Dermis blood vessel endothelial cell (primary cell): ENCODE data around the gene SMAD3. TPM values are rescaled to one million over a fixed set of nuclear protein-coding genes. Genes with fewer than 3 reads are reported as not detected.
"Not testable (repeated sequence)": the region's sequence is repeated elsewhere in the genome, so short reads cannot be mapped to it uniquely, and the experiment has no call there.

Source experiments
- DNase-seq: peaks from one replicate; pipeline ENCODE4 v3.0.0; 2010
- total RNA-seq: library from RNA; depleted of rRNA; stranded (reverse); fragments of >200 nt; gene quantifications from 2 replicates; pipeline ENCODE4 v1.2.3, GENCODE V29; 2014

SMAD3 gene
- total RNA-seq, 1 donor from 2014 or later = 16.5 TPM

DNA sequence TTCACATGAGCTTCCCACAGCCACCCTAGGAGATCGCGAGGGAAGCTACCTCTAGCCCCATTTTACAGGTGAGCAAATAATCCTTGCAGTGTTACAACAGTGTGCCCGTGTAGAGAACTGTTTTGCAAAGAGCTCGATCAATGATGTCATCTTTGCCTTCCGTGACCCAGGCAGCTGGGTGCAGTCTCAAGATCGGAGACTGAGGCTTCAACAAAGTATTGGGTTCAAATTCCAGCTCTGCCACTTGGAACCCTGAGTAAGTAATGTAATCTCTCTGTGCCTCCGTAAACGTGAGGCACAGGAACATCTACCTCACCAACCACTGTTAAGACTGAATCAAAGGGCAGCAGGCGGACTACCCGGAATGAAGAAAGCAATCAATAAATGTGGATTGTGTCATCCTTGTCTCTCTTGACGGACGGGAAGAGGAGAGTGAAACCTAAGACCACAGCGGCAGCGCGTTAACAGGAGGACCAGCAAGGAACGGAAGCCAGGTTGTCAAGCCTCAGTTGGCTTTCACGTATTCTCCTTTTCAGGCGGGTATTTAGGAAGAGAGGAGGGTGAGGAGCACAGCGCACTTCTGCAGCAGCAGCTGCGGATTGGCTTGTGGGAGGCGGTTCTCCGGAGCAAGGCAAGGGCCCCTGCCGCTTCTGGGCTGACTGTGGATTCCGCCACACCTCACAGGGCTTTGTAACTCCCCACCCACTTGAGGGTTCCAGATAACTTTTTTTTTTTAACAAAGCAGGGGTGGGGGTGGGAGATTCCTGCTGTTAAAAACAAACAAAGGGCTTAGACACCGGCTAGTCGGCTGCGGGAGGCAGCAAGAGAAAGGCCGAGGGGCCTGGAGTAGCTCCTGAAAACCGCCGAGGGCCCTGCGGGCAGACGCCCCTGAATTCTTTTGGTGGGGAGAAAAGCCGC is 1.5 kb upstream of the SMAD3 start:
- DNase-seq = no peak

DNA sequence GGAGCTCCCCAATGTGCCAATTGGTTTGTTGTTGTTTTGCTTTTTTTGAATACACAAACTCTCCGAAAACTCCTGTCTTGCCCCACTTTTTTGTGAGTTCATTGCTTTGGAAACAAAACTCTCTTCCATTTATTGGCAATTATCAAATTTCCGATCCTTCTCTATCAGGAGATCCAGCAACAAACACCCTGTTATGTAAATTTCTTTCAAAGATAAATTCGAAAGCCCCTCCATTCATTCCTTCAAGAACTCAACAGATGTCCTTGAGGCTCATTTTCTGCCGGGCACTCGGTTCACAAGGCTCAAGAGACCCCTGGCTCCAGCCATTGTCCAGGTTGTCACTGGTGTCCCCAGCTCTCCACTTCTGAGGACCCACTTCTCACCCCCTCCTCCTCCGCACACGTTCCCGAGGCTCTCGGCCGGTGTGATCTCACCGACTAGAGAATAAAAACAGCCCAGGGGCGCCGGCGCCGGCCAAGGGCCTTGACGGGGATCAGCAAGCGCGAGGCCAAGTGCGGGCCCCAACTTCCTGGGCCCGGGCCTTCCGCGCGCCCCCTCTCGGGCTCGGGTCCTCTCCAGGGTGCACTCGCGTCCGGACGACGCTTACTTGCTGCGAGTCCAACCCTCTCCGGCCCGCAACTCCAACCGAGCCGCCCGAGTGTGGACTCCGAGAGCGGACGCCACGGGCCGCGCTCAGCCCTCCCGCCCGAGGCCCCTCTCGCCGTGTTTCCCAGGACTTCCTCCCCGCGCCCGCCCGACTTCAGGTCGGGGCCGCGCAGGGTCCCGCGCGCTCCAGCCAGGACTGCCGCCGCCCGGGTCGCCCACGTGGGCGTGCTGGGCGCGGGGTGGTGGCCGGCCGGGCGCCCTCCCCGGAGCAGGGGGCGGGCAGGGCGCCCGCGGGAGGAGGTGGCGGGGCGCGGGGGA is 533 bp upstream of the SMAD3 start:
- DNase-seq = peak; percentile 59

DNA sequence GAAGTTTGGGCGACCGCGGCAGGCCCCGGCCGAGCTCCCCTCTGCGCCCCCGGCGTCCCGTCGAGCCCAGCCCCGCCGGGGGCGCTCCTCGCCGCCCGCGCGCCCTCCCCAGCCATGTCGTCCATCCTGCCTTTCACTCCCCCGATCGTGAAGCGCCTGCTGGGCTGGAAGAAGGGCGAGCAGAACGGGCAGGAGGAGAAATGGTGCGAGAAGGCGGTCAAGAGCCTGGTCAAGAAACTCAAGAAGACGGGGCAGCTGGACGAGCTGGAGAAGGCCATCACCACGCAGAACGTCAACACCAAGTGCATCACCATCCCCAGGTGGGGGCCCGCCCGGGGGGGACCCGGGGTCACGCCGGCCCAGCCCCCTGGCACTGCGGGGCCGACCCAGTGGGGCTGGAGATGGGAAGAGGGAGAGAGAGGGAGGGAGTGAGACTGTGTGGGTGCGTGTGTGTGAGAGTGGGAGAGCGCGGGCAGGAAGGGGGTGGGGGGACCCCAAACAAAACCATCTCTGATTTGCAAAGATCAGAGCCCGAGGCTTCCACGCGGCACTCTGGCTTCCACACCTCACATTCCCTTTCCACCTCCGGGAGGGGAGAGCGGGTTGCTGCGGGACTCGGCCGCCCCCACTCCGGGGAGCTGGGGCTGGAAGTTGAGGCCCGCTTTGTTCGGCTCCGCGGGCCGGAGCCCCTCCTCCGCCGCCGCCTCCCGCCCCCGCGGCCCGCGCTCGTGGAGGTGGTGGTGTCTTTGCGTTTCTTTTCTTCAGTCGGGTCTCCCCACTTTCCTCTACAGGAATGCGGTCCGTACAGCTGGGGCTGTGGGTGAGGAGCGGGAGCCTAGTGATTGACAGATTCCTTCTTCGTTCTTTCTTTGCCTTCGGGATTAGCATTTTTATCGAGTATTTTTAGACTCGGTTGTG is 898 bp downstream of the SMAD3 start:
- peak; percentile 52 for DNase-seq

DNA sequence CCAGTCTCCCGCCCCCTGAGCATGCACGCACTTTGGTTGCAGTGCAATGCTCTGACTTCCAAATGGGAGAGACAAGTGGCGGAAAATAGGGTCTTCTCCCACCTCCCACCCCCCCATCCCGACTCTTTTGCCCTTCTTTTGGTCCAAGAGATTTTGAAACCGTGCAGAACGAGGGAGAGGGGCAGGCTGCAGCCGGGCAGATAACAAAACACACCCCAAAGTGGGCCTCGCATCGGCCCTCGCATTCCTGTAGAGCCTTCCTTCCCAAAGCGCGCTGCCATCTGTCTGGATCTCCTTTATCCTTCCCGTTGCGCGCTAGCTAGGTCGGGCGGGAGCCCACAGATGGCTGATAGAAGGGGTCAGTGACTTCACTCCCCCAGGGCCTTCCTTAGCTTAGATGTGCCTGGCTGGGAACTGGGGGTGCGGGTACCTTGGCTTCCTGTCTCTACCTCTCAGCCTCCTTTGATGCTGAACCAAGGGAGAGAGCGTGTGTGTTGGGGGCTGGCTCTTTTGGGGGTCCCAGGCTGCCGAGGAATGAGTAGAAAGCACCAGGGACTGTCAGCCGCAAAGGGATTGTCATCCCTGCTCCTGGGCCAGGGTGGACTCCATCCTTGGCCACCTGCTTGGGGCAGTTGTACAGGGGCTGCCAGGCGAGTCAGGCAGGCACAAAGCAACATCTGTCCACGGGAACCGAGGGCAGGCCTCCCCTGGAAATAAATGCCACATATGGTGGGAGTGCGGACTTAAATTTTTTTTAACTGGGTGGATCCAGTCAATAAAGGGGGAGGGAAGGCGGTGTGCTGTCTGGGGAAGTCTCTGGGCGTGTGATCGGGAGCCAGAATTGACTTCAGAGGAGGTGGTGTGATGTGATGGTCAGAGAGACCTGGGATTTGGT is 1.8 kb downstream of the SMAD3 start:
- DNase-seq = peak; percentile 46

GRCh38 chr15:67067930-67068551 is 2.6 kb downstream of the SMAD3 start:
- DNase-seq = no peak

DNA sequence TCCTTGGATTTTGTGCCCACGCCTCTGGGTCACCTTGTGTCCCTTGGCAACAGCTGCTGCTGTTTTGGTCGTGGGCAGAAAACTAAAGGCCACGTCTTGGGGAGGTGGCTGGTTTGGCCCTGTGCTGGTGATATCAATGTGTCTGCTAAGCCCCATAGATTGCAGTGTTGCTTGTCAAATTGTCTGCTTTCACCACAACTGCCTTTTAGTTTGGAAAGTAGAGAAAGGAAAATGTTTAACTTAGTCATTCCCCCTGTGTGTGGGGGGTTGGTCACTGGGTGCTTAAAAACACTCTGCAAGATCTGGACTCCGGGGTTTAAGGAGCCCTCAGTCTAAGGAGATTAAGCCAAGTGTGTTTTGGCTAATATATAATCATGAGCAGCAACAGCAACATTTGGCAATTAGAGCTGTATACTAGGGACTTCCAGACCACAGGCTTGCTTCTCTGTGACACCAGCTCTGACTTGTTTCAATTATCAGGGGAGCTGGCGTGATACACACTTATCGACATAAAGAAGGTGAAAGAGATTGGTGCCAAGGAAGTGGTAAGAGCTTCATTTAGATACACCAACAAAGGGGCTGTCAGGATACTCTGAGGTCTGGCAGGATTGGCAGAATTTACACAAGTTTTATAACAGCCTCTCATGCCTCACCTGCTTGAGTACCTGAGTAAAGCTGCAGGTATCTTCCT is 3.5 kb downstream of the SMAD3 start:
- no peak for DNase-seq

GRCh38 chr15:67070150-67070549 is 4.7 kb downstream of the SMAD3 start:
- DNase-seq = peak; percentile 71

- no peak for DNase-seq
Measured at GRCh38 chr15:67070892-67071664, 5.7 kb downstream of the SMAD3 start.

- DNase-seq = no peak
Measured at GRCh38 chr15:67072442-67072841, 7.0 kb downstream of the SMAD3 start.

DNA sequence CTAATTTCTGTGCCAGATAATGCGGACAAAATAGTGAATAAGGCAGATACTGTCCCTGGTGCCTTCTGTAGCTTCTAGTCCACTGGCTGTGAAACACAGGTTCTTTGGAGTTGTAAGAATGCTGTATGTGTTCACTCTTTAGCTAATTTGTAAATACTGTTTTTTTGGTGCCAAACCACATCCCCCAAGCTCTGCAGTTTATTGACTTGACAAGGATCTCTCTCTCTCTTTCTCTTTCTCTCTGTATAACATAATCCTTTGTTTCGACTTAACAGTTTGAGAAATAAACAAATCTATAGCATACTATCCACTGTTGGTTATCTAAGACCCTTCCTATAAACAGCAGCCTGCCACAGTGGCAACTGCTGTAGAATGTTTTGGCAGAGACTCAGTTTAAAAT is 7.6 kb downstream of the SMAD3 start:
- DNase-seq = no peak

- no peak for DNase-seq
Measured at GRCh38 chr15:67074886-67075229, 9.5 kb downstream of the SMAD3 start.

- not testable (repeated sequence) for DNase-seq
Measured at GRCh38 chr15:67075555-67076135, 10.2 kb downstream of the SMAD3 start.

DNA sequence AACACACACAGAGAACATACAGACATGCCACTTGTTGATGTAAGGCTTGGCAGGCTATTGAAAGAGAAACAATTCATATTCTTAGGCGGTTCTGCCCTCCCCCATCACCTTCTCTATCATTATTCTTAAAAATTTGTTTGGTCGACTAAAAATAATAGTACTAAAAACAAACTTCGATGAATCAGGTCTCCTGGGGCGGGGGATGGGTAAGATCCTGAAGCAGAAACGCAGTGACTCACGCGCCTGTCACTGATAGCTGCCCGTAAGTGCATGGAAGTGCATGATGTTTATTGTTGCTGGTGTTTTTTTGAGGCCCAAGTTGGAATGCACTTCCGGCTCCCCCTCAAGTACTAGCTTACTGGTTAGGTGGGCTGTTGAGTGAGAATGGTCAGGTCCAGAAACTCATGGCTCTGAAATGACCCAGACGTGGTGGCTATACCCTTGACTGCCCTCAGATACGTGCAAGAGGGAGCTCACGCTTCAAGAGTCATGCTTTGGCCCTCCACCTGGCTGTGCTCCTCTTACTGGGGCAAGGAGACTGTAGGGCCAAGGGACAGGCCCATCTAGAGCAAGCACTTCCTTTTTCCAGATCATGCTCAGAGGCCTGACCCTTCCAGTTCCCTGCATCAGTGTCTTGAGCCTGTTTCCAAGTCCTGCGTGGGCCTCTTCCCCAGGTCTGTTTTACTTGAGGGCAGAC is 10.9 kb downstream of the SMAD3 start:
- peak; percentile 92 for DNase-seq

DNA sequence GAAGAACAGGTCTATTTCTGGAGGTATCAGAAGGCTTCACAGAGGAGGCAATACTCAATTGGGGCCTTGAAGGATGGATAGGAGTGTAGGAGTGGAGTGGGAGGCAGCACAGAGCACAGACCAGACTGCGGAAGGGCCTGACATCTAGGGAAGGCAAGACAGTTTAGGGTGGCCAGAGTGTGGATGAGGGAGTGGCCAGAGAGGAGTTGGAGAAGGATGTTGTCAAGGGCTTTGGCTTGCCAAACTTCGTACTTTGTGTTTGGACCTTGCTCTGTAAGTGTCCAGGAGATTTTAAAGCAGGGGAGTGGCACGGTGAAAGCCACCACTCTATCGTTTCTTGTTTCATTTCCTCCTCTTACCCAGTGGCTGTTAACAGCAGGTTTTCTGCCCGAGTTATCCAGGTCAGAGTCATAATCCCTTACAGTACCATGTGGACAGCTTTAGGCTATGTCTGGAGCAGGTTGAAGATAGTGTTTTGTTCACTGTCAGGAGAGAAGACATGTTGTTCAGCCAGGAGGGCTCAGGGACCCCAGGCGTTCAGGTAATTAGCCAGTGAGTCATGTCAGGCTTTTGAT is 12.3 kb downstream of the SMAD3 start:
- DNase-seq = no peak

GRCh38 chr15:67079361-67079760 is 14.0 kb downstream of the SMAD3 start:
- no peak for DNase-seq

DNA sequence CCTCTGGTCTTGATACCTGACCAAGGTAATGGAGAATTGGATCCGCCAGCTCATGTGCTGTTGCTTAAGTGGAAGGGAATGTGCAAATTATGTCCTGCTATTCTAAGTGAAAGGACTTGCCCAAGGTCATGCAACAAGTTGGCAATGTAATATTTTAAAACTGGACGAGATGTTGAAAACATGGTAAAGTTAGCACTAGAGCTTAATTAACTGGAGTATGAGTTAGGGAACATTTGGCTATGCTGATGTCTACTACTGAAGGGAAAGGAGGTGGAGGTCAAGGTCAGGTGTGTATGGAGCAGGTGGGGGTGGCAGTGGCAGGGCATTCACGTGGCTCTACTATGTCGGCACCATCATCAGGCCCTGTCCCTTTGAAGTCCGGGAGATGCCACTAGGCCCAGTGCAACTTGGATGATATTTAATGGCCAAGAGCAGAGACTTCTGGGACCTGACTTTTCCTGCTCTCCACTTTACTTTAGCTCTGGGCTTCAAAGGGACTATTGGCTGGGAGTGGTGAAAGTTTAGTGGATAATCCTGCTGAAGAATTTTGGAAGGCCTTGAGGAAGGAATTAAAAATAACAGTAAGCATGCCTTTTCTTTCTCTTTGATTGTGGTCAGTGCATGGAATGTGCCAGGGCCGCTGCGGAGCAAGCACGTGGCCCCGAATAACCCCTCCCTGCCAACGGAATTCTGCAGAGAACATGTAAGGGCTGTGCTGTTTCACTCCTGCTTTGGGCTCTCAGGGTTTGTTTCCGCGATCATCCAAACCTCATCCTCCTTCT is 14.9 kb downstream of the SMAD3 start:
- DNase-seq = no peak

GRCh38 chr15:67080900-67081431 is 15.6 kb downstream of the SMAD3 start:
- DNase-seq = peak; percentile 51
